DND-41 (cell line): ENCODE data around the gene DDC.

Experiments used
- CTCF ChIP-seq: IDR thresholded peaks from 2 replicates; pipeline ENCODE4 v1.5.1; 2012; ENCODE audit warnings: borderline replicate concordance, low read length, moderate library complexity, mild to moderate bottlenecking; ENCODE audit not compliant: poor library complexity, severe bottlenecking; ENCODE audit errors: extremely low read depth
- EZH2 ChIP-seq: IDR thresholded peaks from 3 replicates; pipeline ENCODE4 v1.6.1; 2012; ENCODE audit warnings: borderline replicate concordance, low read depth, mild to moderate bottlenecking, moderate library complexity, low read length, inconsistent platforms; ENCODE audit not compliant: severe bottlenecking

GRCh38 chr7:50565977-50566376 is 772 bp upstream of the DDC start:
- TF ChIP-seq CTCF (no peak), EZH2 (no peak)
